Stimulated activated naive CD4-positive, alpha-beta T cell (primary cell): ENCODE results near the gene METTL23.

Experiments
- DNase-seq, 6 experiments: peaks; one replicate each; lab custom pipeline; 2025; lab: John Stamatoyannopoulos, UW

METTL23 gene, protein sequence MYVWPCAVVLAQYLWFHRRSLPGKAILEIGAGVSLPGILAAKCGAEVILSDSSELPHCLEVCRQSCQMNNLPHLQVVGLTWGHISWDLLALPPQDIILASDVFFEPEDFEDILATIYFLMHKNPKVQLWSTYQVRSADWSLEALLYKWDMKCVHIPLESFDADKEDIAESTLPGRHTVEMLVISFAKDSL

DNA sequence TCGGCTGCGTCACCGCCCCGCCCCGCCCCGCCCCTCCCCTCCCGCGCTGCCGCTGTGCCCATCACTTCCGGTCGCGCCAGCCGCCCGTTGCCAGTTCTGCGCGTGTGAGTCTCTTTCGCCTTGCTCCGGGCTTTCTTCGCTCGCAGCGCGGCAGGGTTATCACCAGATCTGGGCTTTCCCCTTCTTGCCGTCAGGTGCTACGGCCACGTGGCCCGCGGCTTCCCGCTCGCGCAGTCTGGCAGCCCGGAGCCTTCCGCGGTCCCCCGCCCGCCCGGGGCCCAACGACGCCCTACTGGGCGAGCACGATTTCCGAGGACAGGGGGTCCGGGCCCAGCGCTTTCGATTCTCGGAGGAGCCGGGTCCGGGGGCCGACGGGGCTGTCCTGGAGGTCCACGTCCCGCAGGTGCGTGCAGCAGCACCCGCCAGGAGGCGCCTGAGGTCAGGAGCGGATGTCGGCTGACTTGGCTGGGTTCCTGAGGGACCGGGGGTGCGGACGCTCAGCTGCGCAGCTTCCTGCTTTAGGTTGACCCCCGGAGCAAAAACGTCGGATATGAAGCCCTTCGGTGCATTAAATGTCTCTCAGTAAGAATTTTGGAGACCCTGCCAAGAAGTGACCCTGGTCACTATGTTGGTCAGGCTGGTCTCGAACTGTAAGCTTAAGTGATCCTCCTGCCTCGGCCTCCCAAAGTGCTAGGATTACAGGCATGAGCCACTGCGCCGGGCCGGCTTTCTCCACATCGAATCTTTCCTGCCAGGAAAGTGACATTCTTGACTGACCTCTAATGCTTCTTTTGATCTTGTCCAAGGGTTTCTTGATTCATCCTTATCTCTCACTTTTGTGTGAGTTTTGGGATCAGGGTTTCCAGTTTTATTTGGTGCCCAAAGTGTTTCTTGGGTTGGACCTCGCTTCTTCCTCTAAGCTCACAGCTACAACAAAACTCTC, at the start of gene METTL23:
TSS of gene METTL23 (plus strand) at position 64 of the 943 bp plus-strand sequence. CDS start 2,872 bp downstream, outside the sequence.
- DNase-seq = peak in 4 of 6 experiments; percentile 82 to 94 (median 92)

DNA sequence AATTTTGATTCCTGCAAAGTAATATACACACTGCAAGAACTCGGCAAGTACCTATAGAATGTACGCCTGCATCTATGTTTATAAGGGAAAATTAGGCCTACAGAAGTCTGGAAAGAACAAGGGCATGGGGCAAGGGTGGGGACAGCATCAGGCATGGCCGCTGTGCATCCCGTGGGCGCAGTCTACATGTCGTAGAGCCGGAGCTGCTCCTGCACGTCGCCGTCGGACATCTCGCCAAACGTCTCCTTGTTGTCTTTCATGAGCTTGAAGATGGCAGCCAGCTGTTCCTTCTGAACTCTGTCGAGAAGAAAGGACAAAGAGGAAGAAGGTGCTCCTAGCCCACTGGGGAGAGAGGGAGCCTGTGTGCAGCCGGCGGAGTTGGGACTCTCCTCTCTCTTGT, 49.2 kb upstream of the METTL23 start:
- DNase-seq = no peak

DNA sequence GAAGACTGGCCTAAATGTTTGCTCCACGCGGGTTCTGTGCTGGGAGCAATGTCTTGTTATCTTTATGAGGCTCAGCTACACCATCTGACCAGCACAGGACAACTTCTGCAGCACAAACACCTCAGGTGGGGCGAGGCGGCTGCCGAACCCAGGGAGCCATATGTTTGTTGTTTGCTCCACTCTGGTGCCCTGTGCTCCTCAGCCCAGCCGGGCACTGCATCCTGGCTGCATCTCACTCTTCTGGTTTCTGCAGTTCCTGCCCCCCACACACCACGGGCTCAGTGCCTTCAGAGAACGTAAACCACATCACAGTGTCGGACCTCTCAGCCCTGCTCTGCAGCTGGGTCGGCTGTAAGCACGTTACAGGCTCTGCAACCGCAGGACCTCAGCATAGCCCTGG, 48.3 kb upstream of the METTL23 start:
- DNase-seq = peak in 1 of 6 experiments; percentile 9

DNA sequence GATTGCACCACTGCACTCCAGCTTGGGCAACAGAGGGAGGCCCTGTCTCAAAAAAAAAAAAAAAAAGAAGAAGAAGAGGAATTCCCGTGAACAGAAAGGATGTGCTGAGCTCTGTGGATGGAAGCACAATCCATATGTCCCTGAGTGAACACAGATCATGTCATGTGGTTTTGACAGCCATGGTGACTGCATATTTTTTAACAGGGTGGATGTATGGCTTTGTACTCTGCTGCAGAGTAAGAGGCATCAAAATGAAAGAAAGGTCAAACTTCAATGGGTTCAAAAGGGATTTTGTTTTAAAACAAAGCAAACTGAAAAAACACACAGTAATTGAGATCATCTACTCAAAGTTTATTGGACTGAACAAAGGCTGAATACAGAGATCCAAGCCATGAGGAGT, 47.4 kb upstream of the METTL23 start:
- no peak for DNase-seq

DNA sequence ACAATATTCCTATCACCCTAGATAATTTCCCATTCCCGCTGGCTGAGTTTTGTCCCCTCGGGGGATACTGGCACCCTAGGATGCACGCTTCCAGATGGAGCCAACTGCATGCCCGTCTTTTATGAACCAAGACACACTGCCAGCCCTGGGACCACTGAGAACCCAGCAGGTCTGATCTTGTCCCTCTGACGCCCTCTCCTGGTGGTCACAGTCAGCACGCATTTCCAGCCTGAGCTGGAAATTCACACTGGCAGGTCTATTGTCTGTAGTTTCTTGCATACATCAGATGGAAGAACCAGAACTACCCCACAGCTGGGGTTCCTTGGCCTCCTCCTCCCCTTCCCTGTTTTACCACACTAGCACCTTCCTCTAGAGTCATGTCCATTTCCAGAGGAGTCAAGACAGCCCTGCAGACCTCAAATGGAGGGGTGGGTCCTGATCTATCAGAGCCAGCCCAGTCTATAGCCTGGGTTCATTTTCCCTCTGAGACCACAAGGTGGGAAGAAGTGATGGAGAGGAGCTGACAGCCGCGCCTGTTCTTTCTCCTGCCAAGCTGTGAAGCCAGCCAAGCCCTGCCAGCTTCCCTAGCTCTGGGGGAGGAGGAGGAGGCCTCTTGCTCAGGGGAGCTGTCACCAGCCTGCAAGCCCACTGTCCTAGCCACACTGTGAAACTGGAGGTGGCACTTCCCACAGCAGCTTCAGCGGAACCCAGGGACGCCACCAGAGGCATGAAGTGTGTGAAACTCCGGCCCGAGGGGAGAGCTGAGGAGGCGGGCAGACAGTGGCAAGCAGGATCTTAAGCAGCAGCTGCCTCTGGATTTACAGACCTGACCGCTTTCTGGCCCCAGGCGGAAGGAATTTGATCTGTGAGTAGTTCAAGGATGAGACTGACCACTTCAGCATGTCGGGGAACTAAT, 45.2 kb upstream of the METTL23 start:
- DNase-seq = peak; percentile 44 to 75 (median 58)

DNA sequence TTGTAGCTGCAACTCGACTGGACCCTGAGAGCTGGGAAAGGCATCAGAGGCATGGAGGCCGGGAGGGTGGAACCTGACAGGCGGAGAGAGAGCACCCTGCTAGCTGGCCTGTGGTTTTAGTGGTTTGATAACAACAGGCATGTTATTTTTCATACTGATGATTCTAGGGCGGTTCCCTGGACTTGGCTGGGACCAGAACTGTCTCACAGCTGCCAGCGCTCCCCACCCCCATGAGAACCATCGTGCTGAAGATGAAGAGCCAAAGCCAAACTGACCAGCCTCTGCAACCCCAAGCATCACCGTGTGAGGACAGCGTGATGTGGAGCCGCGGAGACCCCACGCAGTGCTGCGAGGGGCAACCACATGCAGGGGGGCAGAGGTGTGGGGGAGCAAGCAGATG, 44.3 kb upstream of the METTL23 start:
- no peak for DNase-seq

DNA sequence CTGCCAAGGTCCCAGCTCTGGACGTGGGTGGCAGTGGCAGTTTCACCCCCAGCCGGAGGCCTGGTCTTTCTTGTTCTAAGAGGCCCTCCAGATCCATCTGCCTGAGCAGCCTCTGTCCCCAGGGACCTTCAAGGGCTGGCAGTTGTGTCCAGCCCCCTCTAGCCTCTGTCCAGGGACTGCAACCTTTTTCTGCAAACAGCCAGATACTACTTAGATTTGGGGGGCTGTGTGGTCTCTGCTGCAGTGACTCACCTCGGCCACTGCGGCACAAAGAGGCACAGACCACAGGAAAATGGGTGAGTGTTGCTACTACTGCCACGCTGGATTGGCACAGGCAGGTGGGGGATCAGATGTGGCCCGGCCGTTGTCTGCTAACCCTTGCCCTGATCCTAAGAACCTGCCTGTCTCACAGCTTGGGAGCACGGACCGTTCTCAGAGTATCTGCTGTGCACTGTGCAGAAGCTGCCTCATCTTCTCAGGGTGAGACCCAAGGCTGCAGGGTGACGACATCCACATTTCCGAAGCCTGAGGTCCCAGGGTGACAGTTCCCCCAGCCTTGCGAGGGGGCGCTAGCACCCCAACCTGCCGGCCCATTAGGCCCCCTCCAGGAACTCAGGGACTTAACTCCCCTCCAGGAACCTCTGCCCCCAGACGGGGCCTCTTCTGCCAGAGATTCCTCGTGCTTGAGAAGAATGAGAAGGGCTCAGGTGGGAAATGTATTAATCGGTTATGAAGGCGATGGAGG, 43.5 kb upstream of the METTL23 start:
- DNase-seq = no peak

DNA sequence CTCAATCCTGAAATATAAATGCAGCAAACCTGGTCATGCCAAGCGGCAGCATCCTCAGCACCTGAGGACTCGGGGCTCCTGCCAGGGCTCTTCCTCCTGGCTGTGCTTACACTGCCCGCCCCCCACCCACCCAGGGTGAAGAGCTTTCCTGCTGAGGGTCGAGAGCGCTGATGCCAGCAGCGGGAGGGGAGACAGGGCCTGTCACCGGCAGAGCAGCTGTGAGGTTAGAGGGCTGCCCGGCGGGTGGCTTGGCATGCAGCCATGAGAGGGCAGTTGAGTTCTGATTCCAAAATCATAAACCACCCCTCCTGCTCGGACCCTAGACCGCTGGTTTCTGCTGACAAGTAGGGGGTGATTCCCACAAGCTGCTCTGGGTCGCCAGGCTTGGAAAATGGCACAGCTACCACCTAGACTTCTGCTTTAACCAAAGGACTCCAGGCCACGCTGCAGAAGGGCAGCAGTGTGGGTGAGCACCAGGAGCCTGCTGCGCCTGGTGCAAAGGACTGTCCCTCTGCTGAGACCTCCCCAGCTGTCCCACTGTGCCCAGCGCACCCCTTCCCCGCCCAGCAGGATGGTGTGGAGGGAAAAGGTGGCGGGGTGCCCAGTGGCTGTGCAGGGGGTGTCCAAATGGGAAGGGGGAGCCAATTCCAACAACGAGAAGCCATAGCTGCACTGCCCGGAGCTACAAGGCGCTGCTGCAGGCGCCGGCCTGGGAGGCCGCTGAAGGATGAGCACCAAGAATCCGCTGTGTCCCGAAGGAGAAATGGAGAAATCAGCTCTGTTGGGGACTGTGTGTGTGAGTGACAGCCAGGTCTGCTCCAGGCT, 42.5 kb upstream of the METTL23 start:
- no peak for DNase-seq

DNA sequence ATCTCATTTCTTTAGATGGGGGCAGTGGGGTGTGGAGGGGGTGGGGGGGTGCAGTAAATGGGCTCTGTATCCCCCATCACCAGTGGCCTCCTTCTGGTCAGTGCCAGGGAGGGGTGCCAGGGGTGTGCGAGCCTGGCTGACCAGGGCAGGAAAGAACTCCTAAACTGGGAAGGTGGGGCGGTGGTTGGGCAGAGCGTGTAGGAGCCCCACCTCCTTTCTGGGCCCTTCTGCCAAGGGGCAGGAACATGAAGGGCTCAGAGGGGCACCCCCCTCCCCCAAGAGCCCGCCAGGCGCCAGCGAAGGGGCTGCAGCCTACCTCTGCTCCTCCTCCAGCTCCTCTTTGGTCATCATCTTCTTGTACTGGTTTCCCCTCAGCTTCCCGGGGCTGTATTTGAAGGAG, 41.9 kb upstream of the METTL23 start:
- no peak for DNase-seq

DNA sequence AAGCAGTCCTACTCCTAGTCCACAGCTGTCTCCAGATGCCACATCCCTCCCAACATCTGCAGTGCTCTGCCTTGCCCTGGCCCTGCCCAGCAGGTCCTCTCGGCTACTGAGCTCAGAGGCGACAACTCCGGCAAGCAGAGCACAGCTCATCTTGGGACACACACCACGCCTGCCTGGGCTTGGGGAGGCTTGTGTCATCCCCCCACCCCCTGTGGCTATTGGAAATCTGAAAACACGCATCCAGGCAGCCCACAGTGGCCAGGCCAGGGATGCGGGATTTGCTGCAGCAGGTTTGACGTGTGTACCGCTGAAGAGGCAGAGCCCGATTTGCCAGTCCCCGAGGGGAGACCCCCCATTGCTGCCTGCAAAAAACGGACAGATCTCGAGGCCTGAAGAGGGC, 41.3 kb upstream of the METTL23 start:
- no peak for DNase-seq

DNA sequence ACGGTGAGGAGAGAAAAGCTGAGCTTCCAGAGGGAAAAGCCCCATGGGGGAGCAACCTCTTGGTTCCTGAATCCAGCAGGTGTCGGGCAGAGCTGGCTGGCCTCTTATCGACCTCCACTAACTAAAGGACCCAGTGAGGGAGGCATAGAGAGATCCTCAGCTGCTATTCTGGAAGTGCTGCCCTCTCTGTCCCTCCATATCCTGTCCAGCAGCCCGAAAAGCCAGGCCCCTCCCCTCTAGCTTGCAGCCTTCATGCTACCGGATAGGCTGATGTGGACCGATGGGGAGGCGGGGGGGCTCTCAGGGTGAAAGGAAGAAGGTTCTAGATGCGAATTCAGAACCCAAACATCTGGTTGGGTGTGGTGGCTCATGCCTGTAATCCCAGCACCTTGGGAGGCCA, 40.8 kb upstream of the METTL23 start:
- DNase-seq = no peak

DNA sequence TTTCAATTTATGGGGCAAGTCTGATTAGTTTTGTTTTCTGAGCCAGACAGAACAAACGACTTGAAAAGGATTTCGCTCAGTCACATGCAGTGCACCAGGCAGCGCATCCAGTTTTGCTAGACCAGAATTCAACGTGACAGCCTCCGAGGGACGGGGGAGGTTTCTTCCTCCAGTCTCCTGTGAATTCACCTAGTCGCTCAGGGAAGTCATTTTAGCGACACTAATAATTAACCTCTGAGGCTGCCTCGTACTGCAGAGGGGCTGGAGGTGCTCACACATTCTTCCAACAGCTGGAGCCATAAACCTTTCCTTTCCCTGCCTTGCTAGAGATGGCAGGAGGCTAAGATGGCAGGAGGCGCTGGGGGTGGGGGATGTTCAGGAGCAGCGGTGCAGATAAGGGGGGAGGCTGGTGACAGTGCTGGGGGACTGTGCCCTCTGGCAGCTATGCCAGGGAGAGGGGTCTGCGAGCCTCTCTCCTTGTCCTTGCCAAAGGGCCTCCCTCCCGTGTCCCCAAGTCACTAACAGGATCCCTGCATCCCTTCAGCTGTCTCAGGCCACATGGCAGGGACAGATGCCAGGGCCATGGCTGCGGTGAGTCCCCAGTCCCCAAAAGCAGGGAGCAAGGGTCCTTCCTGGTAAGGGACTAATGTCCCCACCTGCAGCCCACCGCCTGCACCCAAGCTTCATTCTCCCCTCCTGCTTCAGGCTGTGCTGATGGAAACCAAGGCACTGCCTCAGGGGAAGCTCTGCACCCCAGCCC, 39.9 kb upstream of the METTL23 start:
- DNase-seq = no peak

DNA sequence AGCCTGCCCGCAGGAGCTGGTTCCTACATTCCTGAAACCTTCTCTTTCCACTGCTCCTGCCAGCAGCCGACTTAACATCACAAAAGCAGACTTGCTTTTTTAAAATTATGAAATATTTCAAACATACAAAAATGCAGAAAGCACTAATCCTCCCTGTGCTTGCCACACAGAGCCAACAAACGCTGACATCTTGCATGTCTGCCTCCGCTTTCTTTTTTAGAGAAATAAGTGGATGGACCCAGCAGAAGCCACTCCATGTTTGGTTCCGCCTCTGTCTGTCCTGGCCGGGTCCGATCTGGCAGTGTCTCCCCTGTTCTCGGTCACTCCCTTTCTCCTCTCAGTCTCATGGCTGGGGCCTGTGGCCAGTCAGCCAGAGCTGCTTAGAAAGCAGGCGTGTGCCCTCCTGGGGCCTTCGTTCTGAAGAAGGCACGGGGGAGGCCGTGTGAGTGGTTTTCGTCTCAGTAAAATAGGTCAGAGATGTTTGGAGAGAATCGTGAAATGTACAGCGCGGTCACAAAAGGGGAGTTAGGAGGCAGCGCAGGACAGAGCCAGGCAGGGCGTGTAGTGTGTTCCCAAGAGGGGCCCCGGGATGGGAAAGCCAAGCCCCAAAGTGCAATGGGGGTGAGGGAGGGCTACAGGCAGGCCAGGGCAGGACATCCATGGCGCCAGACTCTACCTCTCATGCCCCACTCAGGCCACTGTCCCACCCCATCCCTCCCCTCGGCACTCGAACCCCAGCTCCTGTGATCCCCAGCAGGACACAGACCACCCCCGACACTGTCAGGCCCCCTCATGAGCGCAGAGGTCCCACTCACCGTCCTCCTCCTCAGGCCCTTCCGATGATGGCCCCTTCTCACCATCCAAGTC, 39.1 kb upstream of the METTL23 start:
- DNase-seq = no peak

DNA sequence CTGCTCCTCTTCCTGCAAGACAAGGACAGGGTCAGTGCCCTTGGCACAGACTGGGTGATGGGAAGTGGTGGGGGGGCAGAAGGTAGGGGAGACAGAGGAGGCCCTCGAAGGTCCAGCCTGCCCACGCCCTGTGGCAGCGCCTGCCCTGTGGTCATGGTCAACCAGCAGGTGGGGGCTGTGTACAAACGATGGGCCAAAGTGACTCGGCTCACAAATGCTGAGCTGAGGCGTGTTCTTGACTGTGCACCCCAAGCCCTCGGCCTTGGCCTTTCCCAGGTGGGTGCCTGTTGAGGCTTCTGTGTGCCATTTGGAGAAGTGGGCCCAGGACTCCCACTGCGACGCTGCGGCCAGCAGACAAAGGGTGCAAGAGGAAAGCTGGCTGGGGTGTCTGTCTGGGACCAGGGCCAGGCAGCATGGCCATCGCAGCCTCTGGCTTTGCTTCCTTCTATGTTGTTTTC, 38.4 kb upstream of the METTL23 start:
- DNase-seq = no peak

DNA sequence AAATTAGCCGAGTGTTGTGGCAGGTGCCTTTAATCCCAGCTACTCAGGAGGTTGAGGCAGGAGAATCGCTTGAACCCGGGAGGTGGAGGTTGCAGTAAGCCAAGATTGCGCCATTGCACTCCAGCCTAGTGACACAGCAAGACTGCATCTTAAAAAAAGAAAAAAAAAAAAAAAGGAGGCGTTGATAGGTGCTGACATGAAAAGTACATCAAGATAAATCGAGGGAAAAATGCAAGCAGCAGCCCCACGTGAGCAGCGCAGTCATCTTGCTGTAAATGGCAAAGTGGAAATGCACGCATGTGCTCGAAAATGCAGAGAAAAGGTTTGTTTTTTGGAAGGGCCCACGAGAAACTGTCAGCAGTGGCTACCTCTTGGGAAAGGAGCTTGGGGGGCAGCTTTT, 36.8 kb upstream of the METTL23 start:
- DNase-seq = no peak

DNA sequence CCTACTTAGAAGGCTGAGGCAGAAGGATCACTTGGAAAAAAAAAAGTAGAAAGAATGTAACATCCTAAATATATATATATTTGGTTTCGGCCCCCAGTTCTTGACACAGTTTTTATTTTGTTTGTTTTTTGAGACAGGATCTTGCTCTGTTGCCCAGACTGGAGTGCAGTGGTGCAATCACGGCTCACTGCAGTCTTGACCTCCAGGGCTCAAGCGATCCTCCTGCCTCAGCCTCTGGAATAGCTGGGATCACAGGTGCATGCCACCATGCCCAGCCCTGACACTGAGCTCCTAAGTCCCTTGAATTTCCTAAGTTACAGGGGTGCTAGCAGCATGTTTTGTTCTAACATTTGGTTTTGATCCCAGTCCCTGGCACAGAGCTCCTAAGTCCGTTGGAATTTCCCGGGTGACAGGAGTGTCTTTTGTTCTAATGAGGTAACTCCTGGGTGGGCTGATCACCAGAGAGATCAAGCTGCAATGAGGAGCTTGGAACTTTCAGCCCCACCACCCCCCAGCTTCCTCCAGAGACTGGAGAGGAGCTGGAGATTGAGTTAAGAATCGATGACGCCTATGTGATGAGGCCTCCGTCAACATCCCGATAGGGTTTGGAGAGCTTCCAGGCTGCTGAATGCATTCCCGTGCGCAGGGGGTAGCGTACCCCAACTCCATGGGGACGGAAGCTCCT, 35.9 kb upstream of the METTL23 start:
- no peak for DNase-seq

DNA sequence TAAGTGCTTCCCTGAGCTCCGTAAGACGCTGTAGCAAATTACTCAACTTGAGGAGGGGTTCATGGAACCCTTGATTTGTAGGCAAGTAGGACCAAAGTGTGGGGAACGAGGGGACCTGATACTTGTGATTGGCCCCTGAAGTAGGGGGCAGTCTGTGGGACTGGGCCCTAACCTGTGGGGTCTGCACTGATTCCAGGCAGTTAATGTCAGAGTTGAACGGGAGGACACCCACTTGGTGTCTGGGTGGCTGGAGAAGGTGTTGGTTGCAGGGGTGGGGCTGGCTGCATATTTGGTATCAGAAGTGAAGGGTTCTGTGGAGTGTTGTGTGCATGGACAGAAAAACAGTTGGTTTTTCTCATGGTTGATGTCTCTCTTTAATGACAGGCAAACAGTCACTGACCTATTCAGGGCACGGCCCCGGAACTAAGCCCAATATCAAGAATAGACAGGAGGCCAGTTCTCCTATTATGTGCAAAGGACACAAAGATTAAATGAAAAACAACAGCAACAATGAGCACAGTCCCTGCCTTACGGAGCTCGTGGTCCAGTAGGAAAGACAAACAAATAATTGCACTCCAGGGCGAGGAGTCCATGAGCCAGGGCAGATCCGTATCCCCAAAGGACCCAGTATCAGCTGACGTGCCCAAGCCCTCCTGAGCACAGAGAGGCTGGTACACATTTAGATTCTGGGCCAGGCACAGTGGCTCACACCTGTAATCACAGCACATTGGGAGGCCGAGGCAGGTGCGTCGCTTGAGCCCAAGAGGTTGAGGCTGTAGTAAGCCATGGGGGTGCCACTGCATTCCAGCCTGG, 35.1 kb upstream of the METTL23 start:
- no peak for DNase-seq
